ENCODE measurements around the gene WDR93.
"Not testable (repeated sequence)": the region's sequence is repeated elsewhere in the genome, so short reads cannot be mapped to it uniquely, and the experiment has no call there.

WDR93 gene

GRCh38 chr15:89679212-89679611, 11.4 kb upstream of the WDR93 start, which contains the start of gene PLIN1:
Gene PLIN1 (minus strand): TSS chr15:89679367. CDS start chr15:89677489, 1,878 bp downstream.
- Histone ChIP-seq H3K4me1 (ENCODE audit: control insufficient read depth in 5 of 5, insufficient read depth in 5 of 5, low read length in 5 of 5) (peaks cover 0 to 58% (median 27%) of the 10 kb centered on the region in 5 donors), H3K27ac (ENCODE audit: low read depth, low read length) (peak within 1 kb of the TSS; percentile 79), H3K4me3 (ENCODE audit: low read depth in 1 of 5, low read length in 5 of 5) (peak within 1 kb of the TSS; percentile 53 to 99 (median 85)), H3K27me3 (ENCODE audit: control insufficient read depth in 5 of 5, insufficient read depth in 4 of 5, low read length in 5 of 5) (no peaks in the 10 kb centered on the region), H3K36me3 (ENCODE audit: control insufficient read depth in 5 of 5, insufficient read depth in 5 of 5, low read length in 5 of 5) (peaks cover 0 to 27% (median 20%) of the 10 kb centered on the region in 5 donors), H3K9me3 (ENCODE audit: control insufficient read depth in 5 of 5, low read length in 5 of 5) (no peaks in the 10 kb centered on the region), H3K9ac (ENCODE audit: low read length in 5 of 5) (peak within 1 kb of the TSS; percentile 39 to 90 (median 59))

GRCh38 chr15:89680282-89680873, 10.2 kb upstream of the WDR93 start:
- Histone ChIP-seq H3K9ac (ENCODE audit: low read length in 5 of 5) (peak overlapping the region in 4 of 5 donors; percentile 6 to 90 (median 10)), H3K36me3 (ENCODE audit: control insufficient read depth in 5 of 5, insufficient read depth in 5 of 5, low read length in 5 of 5) (peaks cover 0 to 26% (median 12%) of the 10 kb centered on the region in 5 donors), H3K27me3 (ENCODE audit: control insufficient read depth in 5 of 5, insufficient read depth in 4 of 5, low read length in 5 of 5) (no peaks in the 10 kb centered on the region), H3K4me3 (ENCODE audit: low read depth in 1 of 5, low read length in 5 of 5) (peak overlapping the region in 3 of 5 donors; percentile 3 to 53 (median 47)), H3K4me1 (ENCODE audit: control insufficient read depth in 5 of 5, insufficient read depth in 5 of 5, low read length in 5 of 5) (peaks cover 0 to 56% (median 25%) of the 10 kb centered on the region in 5 donors), H3K9me3 (ENCODE audit: control insufficient read depth in 5 of 5, low read length in 5 of 5) (no peaks in the 10 kb centered on the region), H3K27ac (ENCODE audit: low read depth, low read length) (peak overlapping the region; percentile 79)

DNA sequence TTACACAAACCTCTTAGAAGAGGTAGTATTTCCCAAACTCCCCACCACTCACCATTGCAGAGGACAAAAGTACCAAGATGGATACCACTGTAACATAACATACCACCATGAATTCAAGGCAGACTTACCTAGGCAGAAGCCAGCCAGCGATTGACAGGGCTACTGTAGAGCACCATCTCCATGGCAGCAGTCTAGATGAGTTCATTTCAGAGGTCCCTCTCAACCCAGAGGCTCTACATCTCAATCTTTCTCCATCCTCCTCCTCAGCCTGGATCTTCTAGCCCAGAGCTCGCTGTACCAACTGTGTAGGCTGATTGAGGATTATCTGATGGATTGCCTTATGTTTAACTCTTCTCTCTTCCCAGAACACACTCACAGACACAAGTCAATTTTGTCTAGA, 9.5 kb upstream of the WDR93 start:
- H3K36me3 ChIP-seq (ENCODE audit: control insufficient read depth in 5 of 5, insufficient read depth in 5 of 5, low read length in 5 of 5): peaks cover 0 to 26% (median 12%) of the 10 kb centered on the region in 5 donors
- H3K9ac ChIP-seq (ENCODE audit: low read length in 5 of 5): peak overlapping the region; percentile 4 to 90 (median 23)
- H3K9me3 ChIP-seq (ENCODE audit: control insufficient read depth in 5 of 5, low read length in 5 of 5): no peaks in the 10 kb centered on the region
- peaks cover 0 to 59% (median 28%) of the 10 kb centered on the region in 5 donors for H3K4me1 ChIP-seq (ENCODE audit: control insufficient read depth in 5 of 5, insufficient read depth in 5 of 5, low read length in 5 of 5)
- H3K27me3 ChIP-seq (ENCODE audit: control insufficient read depth in 5 of 5, insufficient read depth in 4 of 5, low read length in 5 of 5): no peaks in the 10 kb centered on the region
- H3K4me3 ChIP-seq (ENCODE audit: low read depth in 1 of 5, low read length in 5 of 5): peak overlapping the region in 3 of 5 donors; percentile 3 to 53 (median 8)
- peak overlapping the region; percentile 79 for H3K27ac ChIP-seq (ENCODE audit: low read depth, low read length)

DNA sequence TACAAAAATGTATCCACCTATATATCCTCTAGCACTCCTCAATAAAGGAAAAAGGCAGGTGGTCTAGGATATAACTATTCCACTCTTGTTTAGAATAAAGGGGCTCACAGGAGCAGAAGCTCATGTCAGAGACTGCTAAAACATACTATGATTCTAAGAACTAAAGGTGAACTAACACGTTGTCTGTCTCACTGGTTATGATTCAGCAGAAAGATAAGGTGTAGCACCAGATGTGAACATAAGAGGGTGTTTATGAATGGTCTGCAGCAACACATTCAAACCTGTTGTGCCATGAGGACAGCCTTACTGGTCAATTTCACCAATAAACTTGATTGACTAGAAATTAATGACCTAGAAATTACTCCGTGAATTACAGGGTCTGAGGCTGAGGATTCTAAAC, 4.6 kb upstream of the WDR93 start:
- Histone ChIP-seq H3K36me3 (ENCODE audit: control insufficient read depth in 5 of 5, insufficient read depth in 5 of 5, low read length in 5 of 5) (peaks cover 0 to 16% (median 5%) of the 10 kb centered on the region in 5 donors), H3K4me3 (ENCODE audit: low read depth in 1 of 5, low read length in 5 of 5) (peak overlapping the region in 2 of 5 donors; percentile 18 to 36), H3K4me1 (ENCODE audit: control insufficient read depth in 5 of 5, insufficient read depth in 5 of 5, low read length in 5 of 5) (peaks cover 0 to 77% (median 37%) of the 10 kb centered on the region in 5 donors), H3K27ac (ENCODE audit: low read depth, low read length) (peak overlapping the region; percentile 92), H3K27me3 (ENCODE audit: control insufficient read depth in 5 of 5, insufficient read depth in 4 of 5, low read length in 5 of 5) (no peaks in the 10 kb centered on the region), H3K9me3 (ENCODE audit: control insufficient read depth in 5 of 5, low read length in 5 of 5) (no peaks in the 10 kb centered on the region), H3K9ac (ENCODE audit: low read length in 5 of 5) (peak overlapping the region in 2 of 5 donors; percentile 57 to 63)

DNA sequence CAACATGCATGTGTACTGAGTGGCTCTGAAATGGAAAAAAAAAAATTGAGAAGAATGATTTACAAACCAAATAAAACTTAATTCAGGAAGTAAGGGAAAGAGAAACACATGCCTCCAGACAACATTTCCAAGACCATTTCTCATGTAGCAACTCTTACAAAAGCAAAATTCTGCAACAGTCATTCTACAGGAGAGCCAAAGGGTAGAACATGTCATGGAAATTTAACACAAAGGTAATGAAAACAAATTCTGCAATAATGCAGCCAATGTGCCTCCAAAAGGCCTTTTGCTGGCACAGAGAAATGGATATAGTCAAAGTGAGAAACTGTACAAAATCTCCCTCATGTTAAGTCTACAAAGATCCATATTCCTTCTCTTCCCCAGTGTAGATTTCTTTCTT, 4.1 kb upstream of the WDR93 start:
- Histone ChIP-seq H3K9ac (ENCODE audit: low read length in 5 of 5) (peak overlapping the region in 1 of 5 donors; percentile 49), H3K27me3 (ENCODE audit: control insufficient read depth in 5 of 5, insufficient read depth in 4 of 5, low read length in 5 of 5) (no peaks in the 10 kb centered on the region), H3K27ac (ENCODE audit: low read depth, low read length) (peak overlapping the region; percentile 92)

DNA sequence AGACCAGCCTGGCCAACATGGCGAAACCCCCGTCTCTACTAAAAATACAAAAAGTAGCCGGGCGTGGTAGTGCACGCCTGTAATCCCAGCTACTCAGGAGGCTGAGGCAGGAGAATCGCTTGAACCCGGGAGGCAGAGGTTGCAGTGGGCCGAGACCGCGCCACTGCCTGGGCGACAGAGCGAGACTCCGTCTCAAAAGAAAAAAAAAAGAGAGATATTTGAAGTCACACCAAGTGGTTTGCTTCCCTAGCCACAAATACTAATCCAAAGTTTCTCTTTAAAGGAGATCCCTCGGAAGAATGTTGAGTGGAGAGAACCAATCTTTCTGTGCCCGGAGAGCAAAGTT, 708 bp upstream of the WDR93 start:
- peak overlapping the region; percentile 83 for H3K27ac ChIP-seq (ENCODE audit: low read depth, low read length)
- not testable (repeated sequence) for H3K9me3 ChIP-seq (ENCODE audit: control insufficient read depth in 5 of 5, low read length in 5 of 5); H3K27me3 ChIP-seq (ENCODE audit: control insufficient read depth in 5 of 5, insufficient read depth in 4 of 5, low read length in 5 of 5)

More for the DNA sequence above, 4.1 kb upstream of the WDR93 start:
- peaks cover 0 to 77% (median 37%) of the 10 kb centered on the region in 5 donors for H3K4me1 ChIP-seq (ENCODE audit: control insufficient read depth in 5 of 5, insufficient read depth in 5 of 5, low read length in 5 of 5)
- H3K9me3 ChIP-seq (ENCODE audit: control insufficient read depth in 5 of 5, low read length in 5 of 5): no peaks in the 10 kb centered on the region
- H3K36me3 ChIP-seq (ENCODE audit: control insufficient read depth in 5 of 5, insufficient read depth in 5 of 5, low read length in 5 of 5): peaks cover 0 to 16% (median 5%) of the 10 kb centered on the region in 5 donors
- H3K4me3 ChIP-seq (ENCODE audit: low read depth in 1 of 5, low read length in 5 of 5): peak overlapping the region in 2 of 5 donors; percentile 18 to 36

GRCh38 chr15:89693091-89693490, 2.5 kb downstream of the WDR93 start:
- Histone ChIP-seq H3K4me3 (ENCODE audit: low read depth in 1 of 5, low read length in 5 of 5) (no peak overlapping the region), H3K27me3 (ENCODE audit: control insufficient read depth in 5 of 5, insufficient read depth in 4 of 5, low read length in 5 of 5) (no peaks in the 10 kb centered on the region), H3K27ac (ENCODE audit: low read depth, low read length) (peak overlapping the region; percentile 83), H3K9ac (ENCODE audit: low read length in 5 of 5) (no peak overlapping the region), H3K9me3 (ENCODE audit: control insufficient read depth in 5 of 5, low read length in 5 of 5) (no peaks in the 10 kb centered on the region), H3K36me3 (ENCODE audit: control insufficient read depth in 5 of 5, insufficient read depth in 5 of 5, low read length in 5 of 5) (no peaks in the 10 kb centered on the region), H3K4me1 (ENCODE audit: control insufficient read depth in 5 of 5, insufficient read depth in 5 of 5, low read length in 5 of 5) (peaks cover 0 to 40% (median 31%) of the 10 kb centered on the region in 5 donors)

More for the DNA sequence above, 708 bp upstream of the WDR93 start:
- peaks cover 0 to 61% (median 38%) of the 10 kb centered on the region in 5 donors for H3K4me1 ChIP-seq (ENCODE audit: control insufficient read depth in 5 of 5, insufficient read depth in 5 of 5, low read length in 5 of 5)
- peak overlapping the region; percentile 83 to 92 (median 88) for H3K4me3 ChIP-seq (ENCODE audit: low read depth in 1 of 5, low read length in 5 of 5)
- not testable (repeated sequence) for H3K36me3 ChIP-seq (ENCODE audit: control insufficient read depth in 5 of 5, insufficient read depth in 5 of 5, low read length in 5 of 5)
- peak overlapping the region; percentile 49 to 86 (median 72) for H3K9ac ChIP-seq (ENCODE audit: low read length in 5 of 5)

DNA sequence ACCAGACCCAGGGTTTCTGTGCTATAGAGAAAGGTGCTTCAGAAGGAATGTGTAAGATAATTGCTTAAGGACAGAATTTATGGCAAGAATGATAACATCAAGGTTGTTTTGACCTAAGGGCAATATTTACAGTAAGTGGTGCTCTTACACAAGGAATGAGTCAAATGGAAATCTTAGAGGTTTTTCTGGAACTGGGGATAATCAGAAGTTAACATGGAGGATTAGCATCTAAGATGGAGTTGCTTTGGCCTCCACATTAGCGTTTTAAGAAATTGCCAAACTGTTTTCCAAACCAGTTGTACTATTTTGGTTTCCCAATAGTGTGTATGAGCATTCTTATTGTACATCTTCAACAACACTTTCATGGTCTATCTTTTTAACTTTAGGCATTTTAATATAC, 3.1 kb downstream of the WDR93 start:
- Histone ChIP-seq H3K36me3 (ENCODE audit: control insufficient read depth in 5 of 5, insufficient read depth in 5 of 5, low read length in 5 of 5) (no peaks in the 10 kb centered on the region), H3K27me3 (ENCODE audit: control insufficient read depth in 5 of 5, insufficient read depth in 4 of 5, low read length in 5 of 5) (no peaks in the 10 kb centered on the region), H3K9me3 (ENCODE audit: control insufficient read depth in 5 of 5, low read length in 5 of 5) (no peaks in the 10 kb centered on the region), H3K4me3 (ENCODE audit: low read depth in 1 of 5, low read length in 5 of 5) (no peak overlapping the region), H3K4me1 (ENCODE audit: control insufficient read depth in 5 of 5, insufficient read depth in 5 of 5, low read length in 5 of 5) (peaks cover 0 to 38% (median 31%) of the 10 kb centered on the region in 5 donors), H3K9ac (ENCODE audit: low read length in 5 of 5) (no peak overlapping the region), H3K27ac (ENCODE audit: low read depth, low read length) (peak overlapping the region; percentile 83)

DNA sequence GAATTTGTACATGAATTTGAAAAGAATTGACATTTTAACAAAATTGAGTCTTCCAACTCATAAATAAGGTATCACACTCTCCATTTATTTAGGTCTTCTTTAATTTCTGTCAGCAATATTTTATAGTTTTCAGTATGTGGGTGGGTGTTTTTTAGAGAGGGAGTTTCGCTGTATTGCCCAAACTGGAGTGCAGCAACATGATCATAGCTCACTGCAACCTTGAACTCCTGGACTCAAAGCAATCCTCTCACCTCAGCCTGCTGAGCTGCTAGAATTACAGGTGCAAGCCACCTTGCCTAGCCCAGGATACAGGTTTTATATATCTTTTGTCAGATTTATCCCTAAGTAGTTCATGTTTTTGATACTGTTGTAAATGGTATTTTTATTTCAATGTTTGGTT, 4.6 kb downstream of the WDR93 start:
- Histone ChIP-seq H3K27me3 (ENCODE audit: control insufficient read depth in 5 of 5, insufficient read depth in 4 of 5, low read length in 5 of 5) (no peaks in the 10 kb centered on the region), H3K36me3 (ENCODE audit: control insufficient read depth in 5 of 5, insufficient read depth in 5 of 5, low read length in 5 of 5) (no peaks in the 10 kb centered on the region), H3K4me1 (ENCODE audit: control insufficient read depth in 5 of 5, insufficient read depth in 5 of 5, low read length in 5 of 5) (peaks cover 0 to 25% (median 23%) of the 10 kb centered on the region in 5 donors), H3K9me3 (ENCODE audit: control insufficient read depth in 5 of 5, low read length in 5 of 5) (no peaks in the 10 kb centered on the region), H3K9ac (ENCODE audit: low read length in 5 of 5) (no peak overlapping the region), H3K4me3 (ENCODE audit: low read depth in 1 of 5, low read length in 5 of 5) (no peak overlapping the region), H3K27ac (ENCODE audit: low read depth, low read length) (no peak overlapping the region)

GRCh38 chr15:89704411-89704810, 13.8 kb downstream of the WDR93 start:
- no peaks in the 10 kb centered on the region for H3K27me3 ChIP-seq (ENCODE audit: control insufficient read depth in 5 of 5, insufficient read depth in 4 of 5, low read length in 5 of 5)
- H3K4me3 ChIP-seq (ENCODE audit: low read depth in 1 of 5, low read length in 5 of 5): no peak overlapping the region
- peak overlapping the region in 1 of 5 donors; percentile 30 for H3K9ac ChIP-seq (ENCODE audit: low read length in 5 of 5)
- H3K4me1 ChIP-seq (ENCODE audit: control insufficient read depth in 5 of 5, insufficient read depth in 5 of 5, low read length in 5 of 5): peaks cover 0 to 11% (median 3%) of the 10 kb centered on the region in 5 donors
- no peak overlapping the region for H3K27ac ChIP-seq (ENCODE audit: low read depth, low read length)
- H3K9me3 ChIP-seq (ENCODE audit: control insufficient read depth in 5 of 5, low read length in 5 of 5): no peaks in the 10 kb centered on the region
- no peaks in the 10 kb centered on the region for H3K36me3 ChIP-seq (ENCODE audit: control insufficient read depth in 5 of 5, insufficient read depth in 5 of 5, low read length in 5 of 5)

All from subcutaneous abdominal adipose tissue (tissue), 5 donors.